GM23248 (cell line): ENCODE results near the gene TSPYL6.

Experiments
- EZH2 ChIP-seq: fragments of 200-600 bp; sonication (generic); IDR thresholded peaks from 2 replicates; pipeline ENCODE4 v1.6.1; 2018; ENCODE audit warnings: antibody characterized with exemption, mild to moderate bottlenecking; ENCODE audit not compliant: insufficient read depth, poor library complexity, severe bottlenecking
- EZH2phosphoT487 ChIP-seq: fragments of 200-600 bp; sonication (generic); IDR thresholded peaks from 2 replicates; pipeline ENCODE4 v1.6.1; 2018; ENCODE audit warnings: antibody characterized with exemption, moderate library complexity, mild to moderate bottlenecking, low read depth; ENCODE audit not compliant: insufficient read depth

DNA sequence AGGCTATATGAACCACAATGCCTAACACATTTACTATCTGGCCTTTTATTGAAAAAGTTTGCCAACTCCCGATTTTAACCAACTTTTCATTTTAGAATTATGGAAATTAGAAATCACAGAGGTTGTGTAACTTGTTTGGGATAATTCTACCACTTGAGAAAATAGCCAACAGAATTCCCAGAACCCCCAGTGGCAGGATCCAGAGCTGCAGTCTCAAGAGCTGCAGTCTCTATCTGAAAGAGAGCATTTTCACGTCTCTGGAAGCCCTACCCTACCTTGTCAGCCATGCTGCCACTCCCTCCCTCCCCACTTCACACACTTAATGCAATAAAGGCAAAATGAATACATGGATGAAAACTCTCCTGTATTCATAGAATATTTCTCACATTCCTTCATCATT, 23.4 kb upstream of the TSPYL6 start:
- TF ChIP-seq EZH2phosphoT487 (no peak), EZH2 (no peak)
